ENCODE data around the gene SLC9C2.
"Not testable (repeated sequence)": the region's sequence is repeated elsewhere in the genome, so short reads cannot be mapped to it uniquely, and the experiment has no call there.

Gene SLC9C2

GRCh38 chr1:173529106-173529505 lies 73.8 kb downstream of the SLC9C2 start:
- DNase-seq (ENCODE audit: low read depth), result no peak

- no peak for DNase-seq (ENCODE audit: low read depth)
Observed at GRCh38 chr1:173527151-173527826, 75.6 kb downstream of the SLC9C2 start.

GRCh38 chr1:173525926-173526325 lies 76.9 kb downstream of the SLC9C2 start:
- no peak for DNase-seq (ENCODE audit: low read depth)

GRCh38 chr1:173523329-173523728 lies 79.5 kb downstream of the SLC9C2 start:
- DNase-seq (ENCODE audit: low read depth), result no peak

- no peak for DNase-seq (ENCODE audit: low read depth)
Observed at GRCh38 chr1:173520799-173521198, 82.1 kb downstream of the SLC9C2 start.

GRCh38 chr1:173514503-173514902 lies 88.4 kb downstream of the SLC9C2 start:
- not testable (repeated sequence) for DNase-seq (ENCODE audit: low read depth)

- DNase-seq (ENCODE audit: low read depth), result no peak
Observed at GRCh38 chr1:173509797-173510196, 93.1 kb downstream of the SLC9C2 start.

- DNase-seq (ENCODE audit: low read depth), result no peak
Observed at GRCh38 chr1:173508541-173508940, 94.3 kb downstream of the SLC9C2 start.

GRCh38 chr1:173507847-173508209 lies 95.0 kb downstream of the SLC9C2 start:
- no peak for DNase-seq (ENCODE audit: low read depth)

- no peak for DNase-seq (ENCODE audit: low read depth)
Observed at GRCh38 chr1:173507205-173507846, 95.5 kb downstream of the SLC9C2 start.

- DNase-seq (ENCODE audit: low read depth), result no peak
Observed at GRCh38 chr1:173506437-173506836, 96.4 kb downstream of the SLC9C2 start.

- no peak for DNase-seq (ENCODE audit: low read depth)
Observed at GRCh38 chr1:173505391-173505790, 97.5 kb downstream of the SLC9C2 start.

- DNase-seq (ENCODE audit: low read depth), result no peak
Observed at GRCh38 chr1:173504268-173504667, 98.6 kb downstream of the SLC9C2 start.

- DNase-seq (ENCODE audit: low read depth), result no peak
Observed at GRCh38 chr1:173503391-173503790, 99.5 kb downstream of the SLC9C2 start.

- DNase-seq (ENCODE audit: low read depth), result no peak
Observed at GRCh38 chr1:173502104-173502503, 100.8 kb downstream of the SLC9C2 start.

GRCh38 chr1:173499729-173500128 lies 103.1 kb downstream of the SLC9C2 start:
- no peak for DNase-seq (ENCODE audit: low read depth)

- no peak for DNase-seq (ENCODE audit: low read depth)
Observed at GRCh38 chr1:173496757-173497320, 106.0 kb downstream of the SLC9C2 start.

- DNase-seq (ENCODE audit: low read depth), result no peak
Observed at GRCh38 chr1:173495609-173496267, 107.1 kb downstream of the SLC9C2 start.

GRCh38 chr1:173493125-173493524 lies 109.7 kb downstream of the SLC9C2 start:
- DNase-seq (ENCODE audit: low read depth), result not testable (repeated sequence)

GRCh38 chr1:173491508-173491907 lies 111.4 kb downstream of the SLC9C2 start:
- no peak for DNase-seq (ENCODE audit: low read depth)

GRCh38 chr1:173489929-173490328 lies 112.9 kb downstream of the SLC9C2 start:
- no peak for DNase-seq (ENCODE audit: low read depth)

- no peak for DNase-seq (ENCODE audit: low read depth)
Observed at GRCh38 chr1:173489149-173489600, 113.7 kb downstream of the SLC9C2 start.

- no peak for DNase-seq (ENCODE audit: low read depth)
Observed at GRCh38 chr1:173488001-173488400, 114.9 kb downstream of the SLC9C2 start.

All from activated T-cell treated with anti-CD3 and anti-CD28 coated beads for 48 hours (primary cell).